Urinary bladder (tissue), 4 donors: Measurements from ENCODE around the gene TTYH2. TPM values are rescaled to one million over a fixed set of nuclear protein-coding genes. Genes with fewer than 3 reads are reported as not detected.
"Not testable (repeated sequence)": the region's sequence is repeated elsewhere in the genome, so short reads cannot be mapped to it uniquely, and the experiment has no call there.

Experiments used
- DNase-seq: peaks from one replicate; pipeline ENCODE4 v3.0.0-alpha.2; 2015; ENCODE audit errors: extremely low spot score
- H3K27ac ChIP-seq: one replicate; pipeline ENCODE4 v1.5.1; 2013; ENCODE audit warnings: low read depth, mild to moderate bottlenecking, moderate library complexity
- H3K36me3 ChIP-seq: one replicate; pipeline ENCODE4 v1.6.1; 2013; ENCODE audit warnings: mild to moderate bottlenecking, moderate library complexity; ENCODE audit not compliant: insufficient read depth
- H3K4me1 ChIP-seq: one replicate; pipeline ENCODE4 v1.6.1; 2013; ENCODE audit warnings: mild to moderate bottlenecking, moderate library complexity; ENCODE audit not compliant: insufficient read depth
- H3K4me3 ChIP-seq: one replicate; pipeline ENCODE4 v1.5.1; 2013; ENCODE audit warnings: low read depth, low read length
- WGBS: extraction: QIAGEN DNeasy Blood & Tissue Kit; methylation state at CpG from one replicate; pipeline ENCODE4 v1.1.7; 2013; 5-methylcytosine and 5-hydroxymethylcytosine counted together
- polyA plus RNA-seq: library from polyadenylated mRNA; stranded (reverse); fragments of 200-250 nt; gene quantifications from one replicate; pipeline ENCODE4 v1.2.3, GENCODE V29; 2013
- total RNA-seq: library from RNA; depleted of rRNA; stranded (reverse); fragments of >200 nt; gene quantifications from one replicate; pipeline ENCODE4 v1.2.3, GENCODE V29; 2014
- donor health status: healthy with polysubstance abuse.
- donor health status: healthy.

Gene TTYH2
- total and polyA plus RNA-seq, 2 donors: 8.3 to 20.1 TPM

DNA sequence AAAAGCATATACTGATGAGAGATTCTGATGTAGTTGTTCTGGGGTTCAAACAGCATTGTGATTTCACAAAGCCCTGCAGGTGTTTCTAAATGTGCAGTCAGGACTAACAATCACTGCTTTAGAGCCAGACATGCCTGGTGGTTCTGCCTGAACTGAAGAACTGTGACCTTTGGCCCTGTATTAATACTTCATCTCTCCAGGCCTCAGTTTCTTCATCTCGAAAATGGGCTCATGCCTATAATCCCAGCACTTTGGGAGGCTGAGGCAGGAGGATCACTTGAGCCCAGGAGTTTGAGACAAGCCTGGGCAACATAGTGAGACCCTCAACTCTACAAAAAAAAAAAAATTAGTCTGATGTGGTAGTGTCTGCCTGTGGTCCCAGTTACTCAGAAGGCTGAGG, 64.6 kb downstream of the TTYH2 start:
- no peak for DNase-seq
- WGBS: 87% methylated on average over 1 of the region's 1 CpG
- Histone ChIP-seq H3K4me3 (no peak overlapping the region), H3K27ac (no peak overlapping the region), H3K36me3 (no peaks in the 10 kb centered on the region), H3K4me1 (no peaks in the 10 kb centered on the region)

DNA sequence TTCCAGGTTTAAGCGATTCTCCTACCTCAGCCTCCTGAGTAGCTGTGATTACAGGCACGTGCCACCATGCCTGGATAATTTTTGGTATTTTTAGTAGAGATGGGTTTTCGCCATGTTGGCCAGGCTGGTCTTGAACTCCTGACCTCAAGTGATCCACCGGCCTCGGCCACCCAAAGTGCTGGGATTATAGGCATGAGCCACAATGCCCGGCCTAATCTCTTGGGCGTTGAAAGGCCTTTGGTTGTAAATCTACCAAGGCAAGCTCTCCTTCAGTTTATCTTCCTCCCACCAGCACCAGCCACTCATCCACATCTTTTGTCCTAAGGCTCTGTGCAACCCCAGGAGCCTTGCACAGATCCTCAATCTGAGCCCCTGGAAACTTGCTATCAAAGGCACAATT, 66.2 kb downstream of the TTYH2 start:
- not testable (repeated sequence) for H3K27ac ChIP-seq, DNase-seq, H3K4me3 ChIP-seq, H3K36me3 ChIP-seq, H3K4me1 ChIP-seq
- WGBS: 89% methylated on average over 7 of the region's 7 CpGs

DNA sequence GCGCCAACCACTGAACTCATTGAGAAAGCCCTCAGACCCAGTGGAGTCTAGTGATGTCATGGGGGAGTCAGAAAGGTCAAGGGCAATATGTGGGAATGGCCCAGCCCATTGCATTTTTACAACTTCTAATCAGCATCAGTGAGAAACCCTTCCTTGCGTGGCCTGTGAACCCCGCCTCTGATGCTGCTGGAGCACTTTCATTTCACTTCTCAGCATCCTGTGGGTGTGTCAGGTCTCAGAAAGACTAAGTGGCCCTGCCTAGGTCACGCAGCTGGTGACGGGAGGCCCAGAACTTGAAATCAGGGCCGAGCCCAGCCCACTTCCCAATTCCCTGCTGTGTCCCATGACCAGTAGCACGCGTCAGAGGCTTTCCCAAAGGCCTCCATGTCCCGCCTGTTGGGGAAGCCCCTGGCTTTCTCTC, 66.7 kb downstream of the TTYH2 start:
- H3K27ac ChIP-seq: no peak overlapping the region
- no peaks in the 10 kb centered on the region for H3K4me1 ChIP-seq
- no peak for DNase-seq
- H3K4me3 ChIP-seq: no peak overlapping the region
- H3K36me3 ChIP-seq: no peaks in the 10 kb centered on the region
- WGBS: 82% methylated on average over 9 of the region's 9 CpGs

- WGBS: 93% methylated on average over 20 of the region's 20 CpGs
- Histone ChIP-seq H3K27ac (no peak overlapping the region), H3K36me3 (no peaks in the 10 kb centered on the region), H3K4me3 (no peak overlapping the region), H3K4me1 (no peaks in the 10 kb centered on the region)
- no peak for DNase-seq
Observed at GRCh38 chr17:74281799-74282198, 68.4 kb downstream of the TTYH2 start.

GRCh38 chr17:74282274-74282586, 68.9 kb downstream of the TTYH2 start:
- not testable (repeated sequence) for DNase-seq, H3K36me3 ChIP-seq, H3K4me3 ChIP-seq, H3K27ac ChIP-seq, H3K4me1 ChIP-seq
- 95% methylated on average over 4 of the region's 4 CpGs for WGBS

DNA sequence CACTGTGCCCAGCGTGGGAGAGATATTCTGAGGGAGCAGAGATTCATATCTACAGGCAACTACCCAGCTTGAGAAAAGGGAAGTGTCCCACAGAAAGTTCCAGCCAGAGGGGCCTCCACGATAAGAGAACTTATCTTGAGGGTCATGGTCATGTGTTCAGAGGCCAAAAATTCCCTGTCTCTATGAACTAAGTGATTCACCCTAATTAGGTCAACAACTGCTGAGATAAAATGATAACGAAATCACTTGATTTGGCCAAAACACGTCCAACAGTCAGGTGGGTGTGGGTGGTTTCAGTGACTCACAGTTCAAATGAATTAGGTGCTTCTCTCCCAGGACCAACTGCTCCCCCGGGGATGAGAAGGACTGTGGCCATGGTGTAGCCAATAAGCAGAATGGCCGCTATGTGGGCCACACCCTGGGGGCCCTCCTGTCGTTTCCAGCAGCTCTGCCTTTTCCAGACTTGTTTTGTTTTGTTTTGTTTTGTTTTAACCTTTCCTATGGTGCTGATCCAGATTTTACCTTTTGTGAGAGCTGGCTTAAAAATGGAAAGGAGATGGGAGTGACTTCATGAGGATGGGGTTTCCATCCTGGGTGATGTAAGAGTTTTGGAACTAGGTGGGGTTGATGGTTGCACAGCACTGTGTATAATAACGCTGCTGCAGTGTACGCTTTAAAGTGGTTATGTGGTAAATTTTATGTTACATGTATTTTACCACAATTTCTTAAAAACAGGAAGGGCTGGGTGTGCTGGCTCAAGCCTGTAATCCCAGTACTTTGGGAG, 69.4 kb downstream of the TTYH2 start:
- Histone ChIP-seq H3K4me3 (no peak overlapping the region), H3K36me3 (no peaks in the 10 kb centered on the region), H3K27ac (no peak overlapping the region), H3K4me1 (no peaks in the 10 kb centered on the region)
- no peak for DNase-seq
- WGBS: 59% methylated on average over 9 of the region's 9 CpGs

DNA sequence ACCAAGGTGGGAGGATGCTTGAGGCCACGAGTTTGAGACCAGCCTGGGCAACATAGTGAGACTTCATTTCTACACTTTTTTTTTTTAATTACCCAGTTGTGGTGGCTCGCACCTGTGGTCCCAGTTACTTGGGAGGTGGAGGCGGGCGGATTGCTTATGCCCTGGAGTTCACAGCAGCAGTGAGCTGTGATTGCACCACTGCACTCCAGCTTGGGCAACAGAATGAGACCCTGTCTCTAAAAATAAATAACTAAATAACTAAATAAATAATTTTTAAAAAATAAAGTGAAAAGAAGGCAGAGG, 70.0 kb downstream of the TTYH2 start:
- no peaks in the 10 kb centered on the region for H3K4me1 ChIP-seq
- no peak for DNase-seq
- no peak overlapping the region for H3K4me3 ChIP-seq
- WGBS: 85% methylated on average over 4 of the region's 4 CpGs
- H3K27ac ChIP-seq: no peak overlapping the region
- H3K36me3 ChIP-seq: no peaks in the 10 kb centered on the region

DNA sequence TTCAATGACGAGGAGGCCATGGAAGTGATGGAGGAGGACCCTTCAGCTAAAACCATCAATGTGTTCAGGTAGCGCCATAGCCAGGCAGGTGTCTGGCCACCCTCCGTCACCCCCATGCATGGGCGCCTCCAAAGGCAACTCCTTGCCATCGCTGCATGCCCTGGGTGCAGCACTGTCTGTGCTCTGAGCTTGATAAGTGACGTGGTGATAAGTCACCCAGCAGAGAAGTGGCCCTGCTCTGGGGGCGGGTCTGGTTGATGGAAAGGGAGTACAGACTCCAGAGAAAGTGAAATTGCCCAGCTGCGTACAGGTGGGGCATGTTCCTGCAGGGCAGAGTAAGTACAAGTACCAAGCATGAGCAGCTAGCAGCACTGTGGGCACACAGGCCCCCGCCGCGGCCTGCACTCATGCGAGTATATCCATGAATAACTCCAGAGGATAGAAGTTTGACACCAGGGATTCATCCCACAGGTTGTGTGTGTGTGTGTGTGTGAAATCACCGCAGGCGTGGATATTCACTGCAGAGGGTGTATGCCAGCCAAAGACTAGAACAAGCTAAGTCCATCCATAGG, 73.7 kb downstream of the TTYH2 start:
- no peak for DNase-seq
- no peaks in the 10 kb centered on the region for H3K4me1 ChIP-seq
- no peak overlapping the region for H3K4me3 ChIP-seq
- no peaks in the 10 kb centered on the region for H3K36me3 ChIP-seq
- 89% methylated on average over 14 of the region's 14 CpGs for WGBS
- no peak overlapping the region for H3K27ac ChIP-seq

GRCh38 chr17:74288785-74289184, 75.4 kb downstream of the TTYH2 start:
- Histone ChIP-seq H3K4me1 (no peaks in the 10 kb centered on the region), H3K36me3 (no peaks in the 10 kb centered on the region), H3K4me3 (no peak overlapping the region), H3K27ac (no peak overlapping the region)
- no peak for DNase-seq
- 69% methylated on average over 5 of the region's 5 CpGs for WGBS

DNA sequence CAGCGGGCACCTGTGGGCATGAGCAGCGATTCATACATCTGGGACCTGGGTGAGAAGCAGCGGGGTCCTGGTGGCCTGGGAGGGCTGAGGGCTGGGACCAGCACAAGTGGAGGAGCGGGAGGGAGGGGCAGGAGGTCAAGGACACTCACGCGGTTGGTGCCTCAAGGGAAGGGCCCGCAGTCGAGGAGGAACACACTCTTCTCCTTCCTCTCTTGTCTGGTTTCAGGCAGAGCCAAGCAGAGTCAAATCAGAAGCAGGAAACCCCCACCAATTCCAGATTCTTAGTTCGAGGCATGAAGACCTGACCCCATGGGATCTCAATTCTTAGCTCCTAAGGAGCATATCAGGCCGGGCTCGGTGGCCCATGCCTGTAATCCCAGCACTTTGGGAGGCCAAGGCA, 76.3 kb downstream of the TTYH2 start:
- Histone ChIP-seq H3K4me3 (no peak overlapping the region), H3K36me3 (no peaks in the 10 kb centered on the region), H3K4me1 (no peaks in the 10 kb centered on the region), H3K27ac (no peak overlapping the region)
- WGBS: 77% methylated on average over 11 of the region's 11 CpGs
- no peak for DNase-seq

DNA sequence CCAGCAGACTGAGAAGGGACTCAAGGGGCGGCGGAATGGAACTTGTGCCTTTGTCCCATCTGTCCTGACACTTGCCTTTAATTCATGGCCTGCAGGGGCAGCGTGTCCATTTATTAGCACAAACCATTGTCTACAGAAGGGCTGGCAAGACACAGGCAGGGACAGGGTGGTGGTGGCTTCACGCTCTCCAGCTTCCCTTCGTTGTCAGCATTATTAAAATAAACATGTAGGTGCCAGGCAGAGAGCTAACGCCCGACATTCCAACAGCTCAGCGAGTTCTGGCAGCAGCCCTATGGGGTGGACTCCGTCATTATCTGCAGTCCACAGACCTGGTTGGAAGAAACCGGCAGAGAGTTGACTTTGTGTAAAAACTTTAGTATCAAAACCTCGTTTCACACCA, 77.0 kb downstream of the TTYH2 start:
- H3K27ac ChIP-seq: no peak overlapping the region
- no peaks in the 10 kb centered on the region for H3K36me3 ChIP-seq
- DNase-seq: no peak
- 59% methylated on average over 11 of the region's 11 CpGs for WGBS
- H3K4me1 ChIP-seq: no peaks in the 10 kb centered on the region
- no peak overlapping the region for H3K4me3 ChIP-seq

- Histone ChIP-seq H3K4me1 (no peaks in the 10 kb centered on the region), H3K27ac (no peak overlapping the region), H3K36me3 (no peaks in the 10 kb centered on the region), H3K4me3 (no peak overlapping the region)
- 85% methylated on average over 10 of the region's 10 CpGs for WGBS
- DNase-seq: no peak
Observed at GRCh38 chr17:74292495-74292894, 79.1 kb downstream of the TTYH2 start.

GRCh38 chr17:74295625-74296547, 82.5 kb downstream of the TTYH2 start:
- DNase-seq: no peak

GRCh38 chr17:74296548-74296936, 83.2 kb downstream of the TTYH2 start:
- WGBS: 5% methylated on average over 5 of the region's 5 CpGs
- Histone ChIP-seq H3K4me3 (no peak overlapping the region), H3K36me3 (no peaks in the 10 kb centered on the region), H3K4me1 (no peaks in the 10 kb centered on the region), H3K27ac (no peak overlapping the region)
- no peak for DNase-seq

More at GRCh38 chr17:74295625-74296547, 82.5 kb downstream of the TTYH2 start:
- Histone ChIP-seq H3K27ac (no peak overlapping the region), H3K4me1 (no peaks in the 10 kb centered on the region), H3K36me3 (no peaks in the 10 kb centered on the region), H3K4me3 (no peak overlapping the region)
- 56% methylated on average over 10 of the region's 10 CpGs for WGBS
